ENCODE data around the gene HNRNPLL.
"Not testable (repeated sequence)": the region's sequence is repeated elsewhere in the genome, so short reads cannot be mapped to it uniquely, and the experiment has no call there.

DNA sequence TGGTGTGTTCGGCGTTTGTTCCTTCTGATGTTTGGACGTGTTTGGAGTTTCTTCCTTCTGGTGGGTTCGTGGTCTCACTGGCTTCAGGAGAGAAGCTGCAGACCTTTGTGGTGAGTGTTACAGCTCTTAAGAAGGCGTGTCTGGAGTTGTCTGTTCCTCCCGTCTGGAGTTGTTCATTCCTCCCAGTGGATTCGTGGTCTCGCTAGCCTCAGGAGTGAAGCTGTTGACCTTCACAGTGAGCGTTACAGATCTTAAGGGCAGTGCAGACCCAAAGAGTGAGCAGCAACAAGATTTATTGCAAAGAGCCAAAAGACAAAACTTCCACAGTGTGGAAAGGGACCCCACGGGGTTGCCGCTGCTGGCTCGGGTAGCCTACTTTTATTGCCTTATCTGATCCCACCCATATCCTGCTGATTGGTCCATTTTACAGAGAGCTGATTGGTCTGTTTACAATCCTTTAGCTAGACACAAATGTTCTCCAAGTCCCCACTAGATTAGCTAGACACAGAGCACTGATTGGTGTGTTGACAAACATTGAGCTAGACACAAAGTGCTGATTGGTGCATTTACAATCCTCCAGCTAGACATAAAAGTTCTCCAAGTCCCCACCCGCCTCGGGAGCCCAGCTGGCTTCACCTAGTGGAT, 39.8 kb upstream of the HNRNPLL start:
- TF ChIP-seq, protein P1, sequence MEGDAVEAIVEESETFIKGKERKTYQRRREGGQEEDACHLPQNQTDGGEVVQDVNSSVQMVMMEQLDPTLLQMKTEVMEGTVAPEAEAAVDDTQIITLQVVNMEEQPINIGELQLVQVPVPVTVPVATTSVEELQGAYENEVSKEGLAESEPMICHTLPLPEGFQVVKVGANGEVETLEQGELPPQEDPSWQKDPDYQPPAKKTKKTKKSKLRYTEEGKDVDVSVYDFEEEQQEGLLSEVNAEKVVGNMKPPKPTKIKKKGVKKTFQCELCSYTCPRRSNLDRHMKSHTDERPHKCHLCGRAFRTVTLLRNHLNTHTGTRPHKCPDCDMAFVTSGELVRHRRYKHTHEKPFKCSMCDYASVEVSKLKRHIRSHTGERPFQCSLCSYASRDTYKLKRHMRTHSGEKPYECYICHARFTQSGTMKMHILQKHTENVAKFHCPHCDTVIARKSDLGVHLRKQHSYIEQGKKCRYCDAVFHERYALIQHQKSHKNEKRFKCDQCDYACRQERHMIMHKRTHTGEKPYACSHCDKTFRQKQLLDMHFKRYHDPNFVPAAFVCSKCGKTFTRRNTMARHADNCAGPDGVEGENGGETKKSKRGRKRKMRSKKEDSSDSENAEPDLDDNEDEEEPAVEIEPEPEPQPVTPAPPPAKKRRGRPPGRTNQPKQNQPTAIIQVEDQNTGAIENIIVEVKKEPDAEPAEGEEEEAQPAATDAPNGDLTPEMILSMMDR (IDR thresholded peaks at IDR 0.05 in 8 of 11, conservative IDR thresholded peaks at IDR 0.05 in 3 of 11): not testable (repeated sequence)
- not testable (repeated sequence) for TF ChIP-seq POLR2A, POLR2AphosphoS5 (IDR thresholded peaks at IDR 0.05)
